ENCODE measurements around the gene TSPAN32. TPM values are rescaled to one million over a fixed set of nuclear protein-coding genes. Genes with fewer than 3 reads are reported as not detected.

Gene TSPAN32
- total and polyA plus RNA-seq, 10 of the 15 experiments (the other 5 are each of a cell fraction or from before 2014, with no cell fraction given) = 0.08 TPM; not detected in 9

- no peaks in the 10 kb centered on the region for H3K36me3 ChIP-seq (ENCODE audit: control insufficient read depth in 2 of 2, insufficient read depth in 2 of 2, low read length in 1 of 2)
- WGBS (ENCODE audit: insufficient coverage, insufficient replicate concordance, low lambda C conversion rate, missing lambda C conversion rate) = 21% methylated on average over 10 of the region's 10 CpGs
- ChIA-PET SMC1A (ENCODE audit: uncharacterized antibody, unreplicated experiment) (no interaction called here), POLR2A (no interaction called here), RAD21 (ENCODE audit: unreplicated experiment) (no interaction called here), CTCF (no interaction called here)
- in situ Hi-C loops (cut with MboI) (no loop called here), intact Hi-C loops (cut with micrococcal nuclease; ENCODE audit: unreplicated experiment) (no loop called here)
- ATAC-seq (no peak), FAIRE-seq (no peak), DNase-seq (ENCODE audit: low read depth, low spot score) (no peak)
- H4K20me1 ChIP-seq (ENCODE audit: control insufficient read depth, insufficient read depth) = no peaks in the 10 kb centered on the region
- H3K79me2 ChIP-seq (ENCODE audit: control insufficient read depth, insufficient read depth, low read length) = no peaks in the 10 kb centered on the region
- H3K4me2 ChIP-seq (ENCODE audit: control insufficient read depth, insufficient read depth) = no peak overlapping the region
- H2AFZ ChIP-seq (ENCODE audit: control insufficient read depth, low read depth, low read length) = no peak overlapping the region
- H3K27ac ChIP-seq (ENCODE audit: control insufficient read depth, insufficient read depth) = no peak overlapping the region
- no peak overlapping the region for H3K4me3 ChIP-seq
- no peak for TF ChIP-seq ETV6 (conservative IDR thresholded peaks at IDR 0.05 in 1 of 2, IDR thresholded peaks at IDR 0.05 in 1 of 2; ENCODE audit: borderline replicate concordance in 1 of 2, low read depth in 1 of 2)
- no peak for TF ChIP-seq HCFC1 (IDR thresholded peaks at IDR 0.05; ENCODE audit: low read length)
- TF ChIP-seq MTA2 (IDR thresholded peaks at IDR 0.05; ENCODE audit: low read depth) = no peak
- TF ChIP-seq NFXL1 (IDR thresholded peaks at IDR 0.05; ENCODE audit: borderline replicate concordance) = no peak
- no peak for TF ChIP-seq CREB1 (IDR thresholded peaks at IDR 0.05; ENCODE audit: low read depth)
- TF ChIP-seq EED (IDR thresholded peaks at IDR 0.05; ENCODE audit: low read depth) = no peak
- no peak for TF ChIP-seq NR2F1 (conservative IDR thresholded peaks at IDR 0.05)
- TF ChIP-seq BCLAF1 (IDR thresholded peaks at IDR 0.05) = no peak
- TF ChIP-seq ZNF207 (IDR thresholded peaks at IDR 0.05; ENCODE audit: borderline replicate concordance) = no peak
- TF ChIP-seq IKZF1 (conservative IDR thresholded peaks at IDR 0.05) = no peak
- no peak for TF ChIP-seq POLR2AphosphoS5 (IDR thresholded peaks at IDR 0.05; ENCODE audit: low read length)
- TF ChIP-seq PAX5 (IDR thresholded peaks at IDR 0.05; ENCODE audit: borderline replicate concordance, low read depth, low read length) = no peak
- TF ChIP-seq BRCA1 (IDR thresholded peaks at IDR 0.05; ENCODE audit: low read depth, low read length) = no peak
- TF ChIP-seq MYB (IDR thresholded peaks at IDR 0.05; ENCODE audit: borderline replicate concordance, low read depth, low read length) = no peak
- no peak for TF ChIP-seq MLLT1 (IDR thresholded peaks at IDR 0.05)
- no peak for TF ChIP-seq CBFB (IDR thresholded peaks at IDR 0.05; ENCODE audit: low read depth)
- TF ChIP-seq TCF3 (IDR thresholded peaks at IDR 0.05; ENCODE audit: borderline replicate concordance, insufficient read depth, low read depth, low read length) = no peak
- no peak for TF ChIP-seq E4F1 (IDR thresholded peaks at IDR 0.05; ENCODE audit: borderline replicate concordance, partially characterized antibody)
- H3K9ac ChIP-seq (ENCODE audit: control insufficient read depth, insufficient read depth, low read length) = no peak overlapping the region
- H3K4me1 ChIP-seq (ENCODE audit: control insufficient read depth, insufficient read depth, low read length) = no peaks in the 10 kb centered on the region
- H3K27me3 ChIP-seq (replicated peaks in 1 of 2; ENCODE audit: control insufficient read depth in 2 of 2, insufficient read depth in 2 of 2, low read length in 1 of 2) = no peaks in the 10 kb centered on the region
- H3K9me3 ChIP-seq (replicated peaks; ENCODE audit: control insufficient read depth, insufficient read depth, low read length) = no peaks in the 10 kb centered on the region; the same call in 2 of the 3 replicates
- no TSS peak for BruUV-seq (replicated peaks)
Observed at GRCh38 chr11:2346586-2347307, 44.9 kb downstream of the TSPAN32 start.

Data from GM12878 (cell line).